GM18498 (cell line): ENCODE data around the gene CFAP92.

Experiments
- ATAC-seq: cut with Tn5 transposase; IDR thresholded peaks from one replicate; pipeline ENCODE4 v1.9.1; 2021; ENCODE audit warnings: mild to moderate bottlenecking, moderate library complexity; ENCODE audit not compliant: unreplicated experiment

CFAP92 gene

GRCh38 chr3:129006864-129007263 is 13.0 kb upstream of the CFAP92 start:
- no peak for ATAC-seq

DNA sequence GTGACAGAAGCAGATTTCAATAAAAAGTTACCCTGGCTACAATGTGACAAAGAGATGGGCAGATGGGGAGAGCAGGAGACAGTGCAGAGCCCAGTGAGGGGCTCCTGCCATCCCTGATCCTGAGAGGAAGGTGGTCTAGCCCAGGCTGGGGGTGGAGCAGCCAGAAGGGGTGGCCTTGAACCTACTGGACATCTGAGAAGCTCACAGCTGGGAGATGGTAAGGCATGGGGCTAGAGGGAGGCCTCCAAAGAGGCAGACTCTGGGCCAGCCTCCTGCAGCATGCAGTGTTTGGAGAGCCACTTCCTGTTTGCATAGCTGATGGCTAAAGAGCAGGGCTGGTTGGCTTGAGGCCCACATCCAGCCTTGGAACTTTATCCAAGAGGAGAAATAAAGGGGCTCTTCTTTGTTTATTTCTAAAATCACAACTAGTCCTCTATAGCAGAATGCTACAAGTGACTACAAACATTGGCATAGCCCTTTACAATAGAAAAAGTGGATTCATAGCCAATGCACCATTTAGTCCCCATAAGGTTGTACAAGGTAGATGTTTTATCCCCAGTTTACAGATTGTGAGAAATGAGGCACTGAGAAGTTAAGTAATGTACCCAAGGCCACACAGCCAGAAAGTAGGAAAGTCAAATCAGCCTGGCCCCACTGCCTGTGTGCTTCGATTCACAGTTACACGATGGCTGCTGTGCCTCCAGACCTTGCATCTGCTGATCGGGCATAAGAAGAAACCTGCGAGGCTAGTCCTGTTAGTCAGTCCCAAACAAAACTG is 11.8 kb upstream of the CFAP92 start:
- ATAC-seq: no peak

DNA sequence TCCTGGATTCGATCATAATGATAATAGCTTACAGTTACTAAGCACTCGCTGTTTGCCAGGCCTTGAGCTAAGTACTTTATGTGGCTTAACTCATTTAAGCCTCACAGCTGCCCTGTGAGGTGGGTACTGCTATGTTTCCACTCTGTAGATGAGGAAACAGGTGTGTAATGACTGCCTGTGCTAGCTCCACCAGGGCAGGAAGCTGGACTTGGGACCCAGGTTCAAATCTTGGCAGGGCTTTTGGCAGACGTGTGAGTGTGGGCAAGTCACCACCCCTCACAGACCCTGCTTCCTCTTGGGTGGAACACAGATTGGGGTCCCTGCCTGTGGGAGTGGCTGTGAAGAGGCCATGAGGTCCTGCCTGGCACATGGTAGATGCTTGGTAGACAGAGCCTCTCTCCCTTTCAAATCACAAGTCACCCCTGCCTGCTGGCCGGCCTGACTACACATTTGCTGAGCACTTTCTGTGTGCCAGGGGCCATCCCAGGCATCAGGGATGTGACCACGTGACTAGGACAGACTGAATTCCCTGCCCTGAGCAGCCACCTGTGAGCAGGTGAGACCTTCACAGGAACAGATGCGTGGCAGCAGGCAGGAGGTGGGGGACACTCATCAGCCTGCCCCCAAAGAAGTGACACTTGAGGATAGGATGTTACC is 10.9 kb upstream of the CFAP92 start:
- no peak for ATAC-seq

- no peak for ATAC-seq
These were observed 9.8 kb upstream of the CFAP92 start for GRCh38 chr3:129003578-129004112.

DNA sequence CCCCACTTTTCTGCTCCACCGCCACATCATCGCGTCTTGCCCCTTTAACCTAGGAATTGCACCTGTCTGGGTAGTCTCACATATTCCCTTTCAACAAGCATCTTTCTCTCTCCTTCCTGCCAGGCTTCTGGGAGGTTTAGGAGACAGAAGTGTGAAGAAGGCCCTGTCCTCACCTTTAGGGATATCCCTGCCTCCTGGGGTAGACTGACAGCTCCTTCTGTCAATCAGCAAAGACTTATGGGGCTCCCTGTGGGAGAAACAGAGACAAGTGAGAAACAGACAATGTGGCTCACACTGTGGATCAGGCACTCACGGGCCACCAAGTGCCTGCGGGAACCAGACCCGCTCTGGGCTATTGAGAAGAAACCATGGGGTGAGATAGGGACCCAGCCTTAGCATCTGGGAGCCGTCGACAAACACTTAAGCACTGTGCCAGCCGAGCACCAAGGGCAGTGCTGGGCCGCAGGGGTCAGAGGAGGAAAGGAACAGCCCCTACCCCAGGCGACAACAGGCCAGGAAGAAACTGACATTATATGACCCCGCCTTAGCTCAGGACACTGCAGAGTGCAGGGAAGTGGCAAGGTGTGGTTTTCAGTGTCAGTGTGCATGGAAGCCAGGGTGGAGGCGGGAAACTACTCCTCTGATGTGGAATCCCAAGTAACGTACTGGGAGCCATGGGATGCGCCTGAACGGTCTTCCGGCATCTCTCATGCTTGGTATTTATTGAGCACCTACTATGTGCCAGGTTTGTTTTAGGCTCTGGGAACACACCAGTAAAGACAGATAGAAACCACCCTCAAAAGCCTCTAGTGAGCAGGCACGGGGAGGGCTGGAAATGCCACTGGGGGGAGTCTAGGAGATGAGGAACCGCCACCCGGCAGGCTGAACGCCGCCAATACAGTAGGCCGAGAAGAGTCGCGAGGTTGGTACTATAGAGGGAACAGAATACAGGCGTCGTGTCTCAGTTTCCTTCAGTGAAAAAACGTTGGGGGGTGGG is 9.0 kb upstream of the CFAP92 start:
- ATAC-seq: no peak

DNA sequence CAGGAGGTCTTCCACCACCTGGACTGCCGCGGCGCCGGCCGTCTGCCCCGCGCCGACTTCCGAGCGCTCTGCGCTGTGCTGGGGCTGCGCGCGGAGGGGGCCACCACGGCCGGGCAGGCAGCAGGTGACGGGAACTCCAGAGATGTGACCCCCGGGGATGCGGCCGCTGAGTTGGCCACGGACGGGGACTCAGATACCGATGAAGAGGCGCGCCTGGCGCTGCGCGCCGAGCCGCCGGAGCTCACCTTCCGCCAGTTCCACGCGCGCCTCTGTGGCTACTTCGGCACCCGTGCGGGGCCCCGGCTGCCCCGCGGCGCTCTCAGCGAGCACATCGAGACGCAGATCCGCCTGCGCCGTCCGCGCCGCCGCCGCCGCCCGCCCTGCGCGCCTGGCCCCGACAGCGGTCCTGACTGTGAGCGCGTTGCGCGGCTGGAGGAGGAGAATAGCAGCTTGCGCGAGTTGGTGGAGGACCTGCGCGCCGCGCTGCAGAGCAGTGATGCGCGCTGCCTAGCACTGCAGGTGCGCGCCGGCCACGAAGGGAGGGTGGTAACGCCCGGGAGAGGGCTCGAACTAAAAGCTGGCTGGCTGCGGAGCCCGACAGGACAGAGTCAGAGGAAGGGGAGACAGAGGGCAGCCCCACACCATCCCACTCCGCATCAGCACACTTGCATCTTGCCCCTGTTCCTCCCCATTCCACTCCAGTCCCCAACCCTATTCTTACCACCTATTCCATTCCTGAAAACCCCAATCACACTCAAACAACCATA is 8.1 kb upstream of the CFAP92 start:
- no peak for ATAC-seq

- ATAC-seq: no peak
These were observed 7.4 kb upstream of the CFAP92 start, which contains the start of gene EFCC1 for GRCh38 chr3:129001101-129001805. EFCC1 (plus strand) TSS chr3:129001304; CDS start chr3:129001629, 325 bp downstream.

DNA sequence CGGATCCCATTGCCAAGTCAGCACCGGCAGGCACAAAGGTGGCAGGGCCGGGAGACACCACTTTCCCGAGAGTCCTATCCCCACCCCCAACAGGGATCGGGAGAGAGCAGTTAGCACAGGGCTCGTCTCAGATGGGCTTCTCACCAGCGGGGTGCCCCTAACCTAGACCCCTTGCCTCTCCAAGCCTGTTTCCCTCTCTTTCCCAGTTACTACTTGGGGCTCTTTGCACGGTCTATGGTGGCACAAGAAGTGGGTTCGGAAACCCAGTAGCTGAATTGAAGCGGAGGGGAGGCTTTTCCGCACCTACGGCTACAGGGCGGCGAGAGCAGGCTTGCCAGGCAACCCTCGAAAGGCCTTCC is 6.8 kb upstream of the CFAP92 start:
- no peak for ATAC-seq

- no peak for ATAC-seq
These were observed 5.2 kb upstream of the CFAP92 start for GRCh38 chr3:128999102-128999501.

DNA sequence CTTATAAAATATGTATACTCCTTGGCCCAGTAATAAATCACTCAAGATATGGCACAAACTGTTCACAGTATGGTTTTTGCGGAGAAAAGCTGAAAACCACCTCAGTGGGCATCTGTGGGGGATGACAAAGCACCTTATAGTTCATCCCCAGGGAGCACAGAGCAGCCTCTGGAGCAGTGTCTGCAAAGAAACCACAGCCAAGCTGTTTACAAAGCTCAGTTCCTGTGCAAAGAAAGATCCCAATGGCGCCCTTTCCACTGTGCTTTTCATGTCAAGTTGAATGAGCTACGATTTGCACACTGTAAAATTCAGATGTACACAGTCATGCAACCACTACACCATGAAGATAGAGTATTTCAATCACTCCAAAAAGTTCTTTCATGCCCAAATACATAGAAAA is 4.7 kb upstream of the CFAP92 start:
- no peak for ATAC-seq

GRCh38 chr3:128997486-128998133 is 3.7 kb upstream of the CFAP92 start:
- no peak for ATAC-seq

GRCh38 chr3:128996726-128997125 is 2.9 kb upstream of the CFAP92 start:
- no peak for ATAC-seq

DNA sequence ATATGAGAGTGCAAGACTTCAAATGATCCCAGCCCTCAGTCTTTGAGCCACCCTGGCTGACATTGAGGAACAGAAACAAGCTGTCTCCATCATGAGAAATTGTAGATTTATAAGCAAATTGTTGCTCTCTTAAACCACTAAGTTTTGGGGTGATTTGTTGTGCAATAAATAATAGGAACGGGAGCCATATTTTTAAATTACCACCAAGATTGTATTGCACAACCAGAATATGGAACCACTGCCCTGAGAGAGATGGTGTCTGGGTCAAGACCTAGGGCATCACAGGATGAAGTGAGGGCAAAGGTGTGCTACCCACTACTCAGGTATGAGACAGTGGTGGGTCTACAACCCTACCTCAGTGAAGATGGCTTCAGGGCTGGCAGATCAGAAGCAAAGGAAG is 2.3 kb upstream of the CFAP92 start:
- no peak for ATAC-seq

DNA sequence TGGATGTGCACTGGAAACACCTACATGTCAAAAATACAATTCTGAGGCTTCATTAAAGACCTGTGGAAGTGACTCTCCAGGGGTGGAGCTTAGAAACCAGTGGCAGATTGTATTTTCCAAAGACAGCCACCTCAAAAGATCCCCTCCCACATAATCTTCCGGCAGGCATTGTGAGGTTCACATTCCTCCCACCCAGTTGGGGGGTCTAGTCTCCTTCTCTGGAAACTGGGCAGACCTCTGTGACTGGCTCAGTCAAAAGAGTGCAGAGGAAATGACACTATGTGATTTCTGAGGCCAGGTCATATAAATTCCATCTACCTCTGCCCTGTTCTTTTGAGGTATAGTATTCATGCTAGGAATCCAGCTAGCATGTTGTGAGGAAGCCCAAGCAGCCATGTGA is 1.9 kb upstream of the CFAP92 start:
- no peak for ATAC-seq

DNA sequence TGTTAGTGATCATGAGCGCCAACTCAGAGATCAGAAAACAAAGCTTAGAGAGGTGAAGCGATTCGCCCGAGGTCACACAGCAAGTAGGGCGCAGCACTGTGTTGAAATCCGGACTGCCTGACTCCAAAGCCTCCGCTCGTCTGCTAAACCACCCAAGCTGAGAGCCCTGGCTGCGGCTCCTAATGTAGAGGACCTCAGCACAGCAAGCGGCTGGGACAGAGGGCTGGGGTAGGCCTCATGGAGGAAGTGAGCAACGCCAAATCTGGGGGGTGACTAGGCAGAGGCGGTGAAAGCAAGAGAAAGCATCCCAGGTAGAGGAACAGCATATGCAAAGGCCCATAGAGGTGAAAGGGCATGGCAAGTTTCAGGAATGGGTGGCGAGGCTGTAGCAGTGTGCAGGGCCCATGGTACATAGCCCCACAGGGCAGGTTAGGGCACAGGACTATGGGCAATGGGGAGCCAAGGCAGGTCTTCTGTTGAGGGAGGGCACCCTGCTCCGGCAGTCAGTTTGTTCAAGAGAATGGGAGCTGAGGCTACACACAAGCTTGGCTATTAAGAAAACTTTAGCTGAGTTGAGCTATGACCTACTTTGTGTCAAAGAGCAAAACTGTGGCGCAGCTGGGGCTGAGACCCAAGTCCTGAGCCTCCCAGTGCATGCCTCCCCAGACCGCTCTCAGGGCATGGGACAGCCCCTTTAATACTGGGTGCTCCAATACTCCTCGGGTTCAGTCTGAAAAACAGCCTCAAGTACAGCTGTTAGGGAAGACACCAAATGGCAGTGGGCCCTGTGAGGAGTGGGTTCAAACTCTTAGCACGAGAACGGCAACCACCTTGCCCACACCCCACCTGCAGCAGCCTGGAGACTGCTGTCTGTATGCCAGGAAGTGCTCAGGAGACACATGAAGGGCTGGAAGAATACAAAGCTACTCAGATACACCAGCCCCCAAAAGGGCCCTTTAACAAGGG is 988 bp upstream of the CFAP92 start:
- ATAC-seq: no peak

DNA sequence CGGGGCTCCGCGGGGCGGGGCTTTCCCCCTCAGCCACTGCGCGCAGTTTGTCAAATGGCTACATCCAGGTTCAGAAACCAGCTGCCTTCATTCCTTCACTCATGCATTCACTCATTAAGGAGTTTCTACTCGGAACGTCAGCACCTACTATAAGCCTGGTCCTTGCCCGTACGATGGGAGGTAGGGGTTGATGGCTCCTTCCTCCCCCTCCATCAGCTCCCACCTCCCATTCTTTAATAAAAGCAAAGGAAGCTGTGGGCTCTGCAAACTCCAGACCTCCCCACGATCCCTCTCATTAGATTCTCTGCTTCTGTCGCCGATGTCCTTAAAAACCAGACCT is 267 bp upstream of the CFAP92 start:
- ATAC-seq: no peak

DNA sequence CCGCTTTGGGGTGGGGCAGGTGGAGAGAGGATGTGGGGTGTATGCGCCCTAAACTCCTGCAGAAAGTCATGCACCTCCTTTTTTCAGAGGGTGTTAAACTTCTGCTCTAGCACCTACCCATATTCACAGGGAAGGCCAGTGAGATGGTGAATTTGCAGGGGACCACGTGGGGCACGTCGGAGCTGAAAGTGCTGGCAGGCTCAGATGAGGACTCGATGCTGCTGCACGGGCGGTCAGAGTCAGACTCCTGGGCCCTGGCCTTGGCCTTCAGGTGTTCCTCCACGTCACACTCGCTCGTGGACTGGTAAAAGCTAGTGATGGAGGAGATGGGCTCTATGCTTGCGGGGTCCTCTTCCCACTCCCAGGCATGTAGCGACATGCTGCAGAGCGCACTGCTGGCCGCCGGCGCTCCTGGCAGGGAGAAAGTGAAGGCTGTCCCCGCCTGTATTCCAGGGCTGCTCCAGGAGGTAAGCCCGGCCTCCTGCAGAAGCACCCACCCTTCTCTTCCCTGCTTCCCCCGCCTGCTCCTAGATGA is 883 bp downstream of the CFAP92 start:
- no peak for ATAC-seq

- ATAC-seq: no peak
These were observed 2.5 kb downstream of the CFAP92 start for GRCh38 chr3:128991355-128991895.
